ENCODE data around the gene SHC3.

Gene SHC3

DNA sequence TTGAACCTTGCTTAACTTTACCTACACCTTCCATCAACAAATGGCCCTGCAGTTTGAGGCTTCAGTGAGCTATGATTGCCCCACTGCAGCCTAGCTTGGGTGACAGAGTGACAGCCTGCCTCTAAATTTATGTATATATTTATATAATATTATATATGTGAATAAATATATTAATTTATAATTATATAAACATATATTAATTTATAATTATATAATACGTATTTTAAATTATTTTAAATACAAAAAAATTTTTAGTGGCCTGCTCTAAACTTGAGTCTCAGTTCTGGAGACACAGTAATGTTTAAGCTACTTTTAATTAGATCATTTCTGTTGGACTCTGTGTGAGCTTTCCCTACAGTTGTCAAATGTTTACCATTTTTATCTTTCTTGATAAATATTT lies 9.3 kb upstream of the SHC3 start:
- no peak for TF ChIP-seq YY1 (IDR thresholded peaks at IDR 0.05; ENCODE audit: low read depth)
- TF ChIP-seq, protein P1, sequence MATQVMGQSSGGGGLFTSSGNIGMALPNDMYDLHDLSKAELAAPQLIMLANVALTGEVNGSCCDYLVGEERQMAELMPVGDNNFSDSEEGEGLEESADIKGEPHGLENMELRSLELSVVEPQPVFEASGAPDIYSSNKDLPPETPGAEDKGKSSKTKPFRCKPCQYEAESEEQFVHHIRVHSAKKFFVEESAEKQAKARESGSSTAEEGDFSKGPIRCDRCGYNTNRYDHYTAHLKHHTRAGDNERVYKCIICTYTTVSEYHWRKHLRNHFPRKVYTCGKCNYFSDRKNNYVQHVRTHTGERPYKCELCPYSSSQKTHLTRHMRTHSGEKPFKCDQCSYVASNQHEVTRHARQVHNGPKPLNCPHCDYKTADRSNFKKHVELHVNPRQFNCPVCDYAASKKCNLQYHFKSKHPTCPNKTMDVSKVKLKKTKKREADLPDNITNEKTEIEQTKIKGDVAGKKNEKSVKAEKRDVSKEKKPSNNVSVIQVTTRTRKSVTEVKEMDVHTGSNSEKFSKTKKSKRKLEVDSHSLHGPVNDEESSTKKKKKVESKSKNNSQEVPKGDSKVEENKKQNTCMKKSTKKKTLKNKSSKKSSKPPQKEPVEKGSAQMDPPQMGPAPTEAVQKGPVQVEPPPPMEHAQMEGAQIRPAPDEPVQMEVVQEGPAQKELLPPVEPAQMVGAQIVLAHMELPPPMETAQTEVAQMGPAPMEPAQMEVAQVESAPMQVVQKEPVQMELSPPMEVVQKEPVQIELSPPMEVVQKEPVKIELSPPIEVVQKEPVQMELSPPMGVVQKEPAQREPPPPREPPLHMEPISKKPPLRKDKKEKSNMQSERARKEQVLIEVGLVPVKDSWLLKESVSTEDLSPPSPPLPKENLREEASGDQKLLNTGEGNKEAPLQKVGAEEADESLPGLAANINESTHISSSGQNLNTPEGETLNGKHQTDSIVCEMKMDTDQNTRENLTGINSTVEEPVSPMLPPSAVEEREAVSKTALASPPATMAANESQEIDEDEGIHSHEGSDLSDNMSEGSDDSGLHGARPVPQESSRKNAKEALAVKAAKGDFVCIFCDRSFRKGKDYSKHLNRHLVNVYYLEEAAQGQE (IDR thresholded peaks at IDR 0.05; ENCODE audit: low read depth), result no peak
- no peak for TF ChIP-seq FOXM1 (IDR thresholded peaks at IDR 0.05; ENCODE audit: borderline replicate concordance, low read depth)
- TF ChIP-seq, protein P2, sequence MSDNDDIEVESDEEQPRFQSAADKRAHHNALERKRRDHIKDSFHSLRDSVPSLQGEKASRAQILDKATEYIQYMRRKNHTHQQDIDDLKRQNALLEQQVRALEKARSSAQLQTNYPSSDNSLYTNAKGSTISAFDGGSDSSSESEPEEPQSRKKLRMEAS (IDR thresholded peaks at IDR 0.05), result no peak
- TF ChIP-seq ZBTB7A (IDR thresholded peaks at IDR 0.05; ENCODE audit: low read depth), result no peak
- TF ChIP-seq CREB1 (IDR thresholded peaks at IDR 0.05; ENCODE audit: low read depth), result no peak
- TF ChIP-seq EGR1 (IDR thresholded peaks at IDR 0.05), result no peak

DNA sequence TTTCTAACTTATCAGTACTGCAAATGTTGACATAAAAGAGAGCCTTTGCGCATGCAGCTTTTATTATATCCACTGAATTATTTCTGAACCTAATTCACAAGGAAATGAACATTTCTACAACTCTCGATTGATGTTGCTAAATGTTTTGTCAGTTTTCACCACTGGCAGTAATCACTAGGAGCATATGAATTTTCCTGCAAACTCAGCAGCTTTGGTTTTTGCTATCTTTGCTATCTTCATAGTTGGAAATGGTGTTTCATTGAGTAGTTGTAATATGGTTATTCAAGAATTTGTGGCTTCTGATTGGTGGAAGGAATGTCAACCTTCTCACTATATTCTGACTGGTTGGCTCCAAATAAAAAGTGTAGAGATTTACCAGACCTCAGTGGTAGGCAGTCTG lies 8.9 kb upstream of the SHC3 start:
- TF ChIP-seq TAF1 (IDR thresholded peaks at IDR 0.05; ENCODE audit: low read depth), result no peak
- TF ChIP-seq, protein P3, sequence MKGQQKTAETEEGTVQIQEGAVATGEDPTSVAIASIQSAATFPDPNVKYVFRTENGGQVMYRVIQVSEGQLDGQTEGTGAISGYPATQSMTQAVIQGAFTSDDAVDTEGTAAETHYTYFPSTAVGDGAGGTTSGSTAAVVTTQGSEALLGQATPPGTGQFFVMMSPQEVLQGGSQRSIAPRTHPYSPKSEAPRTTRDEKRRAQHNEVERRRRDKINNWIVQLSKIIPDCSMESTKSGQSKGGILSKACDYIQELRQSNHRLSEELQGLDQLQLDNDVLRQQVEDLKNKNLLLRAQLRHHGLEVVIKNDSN (IDR thresholded peaks at IDR 0.05), result no peak
- TF ChIP-seq YY1 (IDR thresholded peaks at IDR 0.05; ENCODE audit: low read depth), result no peak
- TF ChIP-seq, protein P1 (IDR thresholded peaks at IDR 0.05; ENCODE audit: low read depth), result no peak
- TF ChIP-seq ZBTB7A (IDR thresholded peaks at IDR 0.05; ENCODE audit: low read depth), result no peak
- no peak for TF ChIP-seq CEBPB (IDR thresholded peaks at IDR 0.05)
- no peak for TF ChIP-seq EP300 (IDR thresholded peaks at IDR 0.05; ENCODE audit: borderline replicate concordance)
- no peak for TF ChIP-seq RAD21 (IDR thresholded peaks at IDR 0.05; ENCODE audit: low read depth)
- TF ChIP-seq TCF12 (IDR thresholded peaks at IDR 0.05; ENCODE audit: low read depth), result no peak
- TF ChIP-seq, protein P2 (IDR thresholded peaks at IDR 0.05), result no peak
- no peak for TF ChIP-seq FOXM1 (IDR thresholded peaks at IDR 0.05; ENCODE audit: borderline replicate concordance, low read depth)
- TF ChIP-seq NFIC (IDR thresholded peaks at IDR 0.05), result no peak
- no peak for TF ChIP-seq CREB1 (IDR thresholded peaks at IDR 0.05; ENCODE audit: low read depth)
- no peak for TF ChIP-seq TEAD4 (IDR thresholded peaks at IDR 0.05)
- TF ChIP-seq EGR1 (IDR thresholded peaks at IDR 0.05), result no peak

DNA sequence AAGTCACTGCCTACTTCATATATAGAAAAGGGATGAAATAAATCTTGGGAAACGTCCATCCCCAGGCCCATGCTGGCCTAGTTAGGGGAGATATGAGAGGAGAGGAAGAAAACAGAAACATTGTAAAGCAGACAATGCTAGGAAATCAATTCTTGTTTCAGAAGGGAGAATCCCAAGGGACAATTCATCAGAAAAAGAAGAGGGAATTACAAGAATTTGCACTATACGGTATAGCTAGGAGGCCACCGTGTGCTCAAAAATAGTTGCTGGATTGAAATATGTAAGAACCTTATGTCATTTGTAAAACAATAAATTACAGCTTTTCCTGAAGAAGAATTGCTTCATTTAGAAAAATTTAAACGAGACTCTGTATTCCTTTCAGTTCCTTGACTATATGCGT lies 8.3 kb upstream of the SHC3 start:
- TF ChIP-seq TCF12 (IDR thresholded peaks at IDR 0.05; ENCODE audit: low read depth), result no peak
- TF ChIP-seq, protein P2 (IDR thresholded peaks at IDR 0.05), result no peak
- TF ChIP-seq YY1 (IDR thresholded peaks at IDR 0.05; ENCODE audit: low read depth), result no peak
- TF ChIP-seq FOXM1 (IDR thresholded peaks at IDR 0.05; ENCODE audit: borderline replicate concordance, low read depth), result no peak
- no peak for TF ChIP-seq EP300 (IDR thresholded peaks at IDR 0.05; ENCODE audit: borderline replicate concordance)
- TF ChIP-seq, protein P1 (IDR thresholded peaks at IDR 0.05; ENCODE audit: low read depth), result no peak
- no peak for TF ChIP-seq RAD21 (IDR thresholded peaks at IDR 0.05; ENCODE audit: low read depth)
- no peak for TF ChIP-seq NFIC (IDR thresholded peaks at IDR 0.05)
- no peak for TF ChIP-seq TAF1 (IDR thresholded peaks at IDR 0.05; ENCODE audit: low read depth)
- TF ChIP-seq TEAD4 (IDR thresholded peaks at IDR 0.05), result no peak
- TF ChIP-seq, protein P3 (IDR thresholded peaks at IDR 0.05), result no peak
- no peak for TF ChIP-seq ZBTB7A (IDR thresholded peaks at IDR 0.05; ENCODE audit: low read depth)
- no peak for TF ChIP-seq CEBPB (IDR thresholded peaks at IDR 0.05)
- TF ChIP-seq CREB1 (IDR thresholded peaks at IDR 0.05; ENCODE audit: low read depth), result no peak
- no peak for TF ChIP-seq EGR1 (IDR thresholded peaks at IDR 0.05)

DNA sequence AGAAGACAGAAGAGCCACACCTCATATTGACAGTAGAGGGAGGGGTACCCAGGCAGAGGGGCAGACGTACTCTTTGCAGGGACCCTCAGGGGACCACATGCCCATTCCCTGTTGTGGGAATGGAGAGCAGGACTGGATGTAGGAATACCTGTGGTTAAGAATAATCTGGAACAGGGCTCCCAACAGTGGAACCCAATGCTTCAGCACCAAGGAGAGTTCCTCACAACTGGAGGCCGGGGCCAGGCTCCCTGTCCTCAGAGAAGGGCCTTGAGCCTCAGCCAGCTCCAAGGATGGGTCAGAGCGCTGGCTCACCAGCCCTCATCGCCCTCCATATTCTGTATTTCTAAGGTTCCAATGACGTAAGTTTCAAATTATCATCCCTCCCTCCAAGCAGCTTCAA lies 7.4 kb upstream of the SHC3 start:
- TF ChIP-seq ZBTB7A (IDR thresholded peaks at IDR 0.05; ENCODE audit: low read depth), result no peak
- TF ChIP-seq, protein P1 (IDR thresholded peaks at IDR 0.05; ENCODE audit: low read depth), result peak; percentile 93
- TF ChIP-seq NFIC (IDR thresholded peaks at IDR 0.05), result no peak
- TF ChIP-seq RAD21 (IDR thresholded peaks at IDR 0.05; ENCODE audit: low read depth), result 0 out of 2 replicates have a peak, but pooled peaks have one; percentile 5

Data from Ishikawa (cell line).